NCI-H774 (cell line): ENCODE measurements around the gene MBLAC1.

ENCODE experiments used
- DNase-seq: peaks from one replicate; lab custom pipeline; 2025; lab: John Stamatoyannopoulos, UW

The MBLAC1 gene

DNA sequence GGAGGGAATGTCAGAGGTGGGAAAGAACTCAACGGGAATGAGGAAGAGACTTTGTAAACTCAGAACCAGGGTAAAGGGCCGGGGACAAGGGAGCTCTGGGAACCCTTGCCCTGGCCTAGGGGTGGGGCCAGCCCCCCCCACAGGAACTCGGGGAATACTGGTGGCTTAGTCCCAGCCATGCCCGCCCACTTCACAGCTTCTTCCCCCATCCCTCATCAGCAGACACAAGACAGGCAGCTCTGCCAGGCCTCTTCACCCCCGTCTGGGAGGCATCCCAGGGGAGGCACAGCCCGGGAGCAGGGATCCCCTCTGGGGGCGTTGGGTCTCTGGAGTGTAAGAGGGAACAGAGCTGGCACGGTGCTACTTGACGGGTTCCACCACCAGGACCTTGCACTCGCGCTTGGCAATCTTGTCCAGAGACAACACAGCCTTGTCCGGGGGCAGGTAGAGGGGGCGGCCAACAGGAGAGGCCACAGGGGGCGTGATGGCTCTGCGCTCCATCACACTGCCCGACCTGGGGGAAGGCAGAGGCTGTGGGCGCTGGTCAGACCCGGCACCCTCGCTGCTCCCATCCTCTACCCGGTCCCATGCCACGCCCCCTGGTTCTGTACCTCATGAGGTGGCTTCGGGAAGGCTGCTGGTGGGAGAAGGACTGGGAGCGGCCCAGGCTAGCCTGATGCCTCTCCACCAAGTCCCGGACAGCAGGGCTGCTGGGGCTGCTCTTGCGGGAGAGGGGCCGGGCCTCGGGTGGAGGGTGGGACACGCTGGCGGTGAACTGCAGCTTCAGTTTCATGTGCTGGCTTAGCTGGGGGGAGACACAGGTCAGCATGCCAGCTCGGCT lies 28.1 kb downstream of the MBLAC1 start:
- no peak for DNase-seq

DNA sequence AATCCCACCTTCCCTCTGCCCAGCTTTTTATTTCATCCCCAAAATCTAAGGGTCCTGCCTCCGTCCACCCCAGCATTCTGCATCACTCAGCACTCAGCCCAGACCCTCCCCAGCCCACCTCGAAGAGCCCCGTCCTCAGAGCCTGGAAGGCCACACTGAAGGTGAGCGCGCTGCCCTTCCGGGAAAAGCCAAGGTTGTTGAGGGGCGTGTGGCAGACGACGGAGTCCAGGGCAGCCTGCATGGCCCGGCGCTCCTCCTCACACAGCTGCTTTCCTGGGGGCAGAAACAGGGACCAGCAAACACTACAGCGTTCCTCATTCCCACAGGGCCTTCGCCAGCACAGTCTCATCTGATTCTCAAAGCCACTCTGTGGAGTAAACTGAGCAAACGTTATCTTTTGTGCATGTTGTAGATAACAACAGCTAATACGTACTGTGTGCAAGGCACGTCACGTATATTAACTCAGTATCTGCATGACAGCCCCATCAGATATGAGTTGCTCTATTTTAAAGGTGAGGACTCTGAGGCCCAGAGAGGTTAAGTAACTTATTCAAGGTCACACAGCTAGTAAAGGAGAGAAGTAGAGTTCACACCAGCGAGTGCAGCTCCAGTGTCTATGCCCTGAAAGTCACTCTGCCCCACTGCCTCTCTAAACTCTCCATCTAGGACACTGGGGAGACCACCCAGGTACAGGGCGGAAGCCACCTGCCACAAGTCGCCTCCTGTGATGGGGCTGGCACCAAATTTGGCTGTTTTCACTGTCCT lies 29.0 kb downstream of the MBLAC1 start:
- no peak for DNase-seq

DNA sequence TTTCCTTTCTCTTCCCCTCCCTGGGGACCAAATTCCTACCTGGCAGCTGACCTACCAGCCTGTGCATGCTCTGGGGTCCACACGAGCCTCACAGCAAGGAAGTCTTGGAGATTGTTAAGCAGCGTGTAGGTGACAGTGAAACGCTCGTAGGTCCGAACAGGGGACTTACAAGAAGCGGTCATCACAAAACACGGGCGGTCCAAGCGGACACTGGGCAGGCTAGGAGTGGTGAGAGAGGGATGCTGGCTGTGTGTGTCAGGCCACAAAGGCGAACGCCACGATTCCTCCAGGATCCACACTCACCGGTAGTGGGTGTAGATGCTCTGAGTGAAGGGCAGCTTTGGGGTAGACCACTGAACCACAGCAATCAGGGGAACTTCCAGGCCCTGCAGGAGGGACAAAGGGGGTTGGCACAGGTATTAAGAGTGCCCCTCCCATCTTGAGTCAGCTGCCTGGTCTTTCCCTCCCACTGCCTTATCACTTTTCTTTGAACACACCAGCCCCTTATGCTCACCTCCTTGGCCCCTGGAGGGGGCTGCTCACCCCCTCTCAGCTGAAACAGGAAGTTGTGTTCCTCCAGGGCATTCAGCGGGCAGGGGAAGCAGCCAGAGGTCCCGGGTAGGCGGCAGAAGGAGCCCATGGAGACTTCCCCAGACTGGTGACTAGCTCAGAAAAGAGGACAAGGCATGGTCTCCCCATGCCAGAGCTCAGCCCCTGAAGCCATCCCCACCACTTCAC lies 29.7 kb downstream of the MBLAC1 start:
- no peak for DNase-seq

DNA sequence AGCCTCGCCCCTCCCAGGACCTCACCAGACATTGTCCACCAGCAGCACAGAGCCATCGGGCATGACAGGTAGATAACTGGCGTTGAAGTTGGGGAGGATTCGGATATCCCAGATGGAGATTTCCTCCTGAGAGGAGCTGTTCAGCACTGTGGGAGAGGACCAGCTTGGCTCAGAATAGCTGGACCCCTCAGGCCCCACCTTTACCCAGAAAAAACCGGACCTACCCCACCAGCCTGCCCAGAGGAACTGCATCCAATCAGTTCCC lies 30.2 kb downstream of the MBLAC1 start:
- no peak for DNase-seq

DNA sequence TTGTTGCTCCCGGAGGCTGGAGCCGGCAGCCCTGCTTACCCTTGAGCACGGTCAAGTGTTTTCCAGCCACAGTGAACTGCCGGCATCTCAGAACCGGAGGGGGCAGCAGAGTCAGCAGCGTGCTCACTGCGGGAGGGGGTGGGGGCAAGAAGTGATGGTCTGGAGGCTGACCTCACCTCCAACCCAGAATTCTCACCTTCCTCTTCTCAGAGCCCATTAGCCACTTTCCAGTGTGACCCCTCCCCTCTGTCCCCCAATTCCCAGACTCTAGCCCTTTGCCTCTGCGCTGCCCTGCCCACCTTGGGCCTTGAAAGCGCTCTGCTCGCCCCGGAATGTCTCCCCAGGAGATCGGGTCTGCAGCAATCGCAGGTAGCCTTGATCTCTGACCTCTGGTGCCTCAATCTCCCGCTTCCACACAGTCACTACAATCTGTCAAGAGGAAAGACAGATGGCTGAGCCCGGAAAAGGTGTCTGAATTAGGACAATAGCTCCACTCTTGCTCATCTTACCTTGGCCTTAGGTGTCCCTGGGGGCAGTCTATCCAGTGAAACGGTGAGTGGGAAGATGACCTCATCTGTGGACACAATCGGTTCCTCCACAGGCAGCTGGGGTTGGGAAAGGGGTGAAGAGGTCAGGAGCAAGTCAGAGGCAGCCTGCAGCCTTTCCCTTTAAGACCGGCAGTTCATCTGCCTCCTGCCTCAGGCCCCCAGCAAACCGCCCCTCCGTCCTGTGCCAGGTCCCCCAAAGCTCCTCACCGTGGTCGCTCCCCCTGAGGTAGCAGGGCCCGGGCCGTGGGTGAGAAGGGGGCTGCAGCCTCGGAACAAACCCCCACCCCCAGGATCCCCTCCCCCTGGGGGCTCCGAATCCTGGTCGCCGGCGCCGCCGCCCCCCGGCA lies 30.8 kb downstream of the MBLAC1 start:
- DNase-seq, result no peak

DNA sequence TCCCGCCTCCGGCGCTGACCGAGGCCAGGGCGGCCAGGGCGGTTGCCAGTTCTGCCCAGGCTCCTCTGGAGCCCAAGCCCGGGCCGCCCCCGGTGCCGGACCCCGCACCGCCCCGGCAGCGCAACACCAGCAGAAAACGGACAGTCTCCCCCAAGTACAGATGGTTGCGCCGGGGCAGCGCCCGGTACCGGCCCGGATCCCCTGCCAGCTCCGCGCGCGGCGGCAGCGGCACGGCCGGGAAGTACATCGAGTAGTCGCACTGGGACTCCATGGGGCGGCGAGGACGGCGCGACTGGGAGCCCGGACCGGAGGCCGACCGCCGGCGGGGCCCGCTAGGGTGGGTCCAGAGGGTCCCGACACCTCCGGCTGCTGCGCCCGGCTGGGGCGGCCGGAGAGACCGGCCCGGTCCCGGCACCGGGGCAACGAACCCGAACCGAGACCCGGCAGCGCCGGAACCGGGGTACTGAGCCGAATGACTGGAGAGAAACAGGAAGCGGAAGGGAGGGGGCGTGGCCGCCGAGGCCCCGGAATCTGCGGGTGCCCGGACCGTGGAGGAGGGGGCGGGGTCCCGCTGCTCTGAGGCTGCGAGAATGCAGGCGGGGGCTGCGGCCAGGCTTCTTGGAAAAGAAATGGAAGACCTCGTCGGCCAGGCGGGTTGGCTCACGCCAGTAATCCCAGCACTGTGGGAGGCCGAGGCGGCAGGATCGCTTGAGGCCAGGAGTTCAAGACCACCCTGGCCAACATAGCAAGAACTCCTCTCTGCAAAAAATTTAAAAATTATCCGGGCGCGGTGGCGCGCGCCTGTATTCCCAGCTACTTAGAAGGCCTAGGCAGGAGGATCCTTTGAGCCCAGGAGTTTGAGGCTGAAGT lies 31.7 kb downstream of the MBLAC1 start, which contains the start of gene TRAPPC14:
Gene TRAPPC14 (minus strand): TSS at position 495 of the 870 bp plus-strand sequence. CDS start 224 bp downstream, at position 271.
- DNase-seq, result peak; percentile 68

DNA sequence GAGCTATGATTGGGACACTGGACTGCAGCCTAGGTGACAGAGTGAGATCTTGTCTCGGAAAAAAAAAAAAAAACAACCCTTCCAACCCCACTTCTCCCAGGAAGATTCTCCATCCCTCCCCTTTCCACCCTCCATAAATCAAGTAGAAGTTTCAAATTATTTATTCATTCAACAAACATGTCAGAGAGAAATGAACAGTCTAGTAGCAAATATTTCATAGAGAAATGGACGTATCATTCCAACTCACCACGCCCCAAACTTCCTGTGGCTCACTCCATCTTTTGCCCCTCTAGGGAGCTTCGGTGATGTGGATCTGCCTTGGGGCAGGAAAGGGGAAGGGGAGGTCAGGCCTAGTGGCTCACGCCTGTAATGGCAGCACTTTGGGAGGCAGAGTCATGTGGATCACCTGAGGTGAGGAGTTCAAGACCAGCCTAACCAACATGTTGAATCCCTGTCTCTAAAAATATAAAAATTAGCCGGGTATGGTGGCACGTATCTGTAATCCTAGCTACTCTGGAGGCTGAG lies 32.4 kb downstream of the MBLAC1 start:
- no peak for DNase-seq

DNA sequence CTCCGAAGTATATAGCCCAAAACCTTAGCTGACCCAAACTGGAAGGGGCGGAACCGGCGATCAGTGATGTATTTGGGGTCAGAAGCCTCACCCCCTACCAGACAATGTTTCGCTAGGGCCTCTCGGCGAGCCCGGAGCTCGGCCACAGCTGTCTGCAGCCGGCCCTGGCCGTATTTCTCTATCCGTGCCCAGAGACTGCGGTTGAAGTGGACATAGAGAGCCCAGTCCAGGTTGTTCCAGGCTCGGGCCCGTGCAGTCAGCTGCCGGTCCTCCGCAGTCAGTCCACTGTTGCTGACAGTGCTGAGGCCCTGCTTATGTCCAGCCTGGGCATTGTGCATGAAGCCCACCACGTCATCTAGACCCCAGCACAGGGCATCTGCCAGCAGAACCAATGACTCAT lies 33.3 kb downstream of the MBLAC1 start:
- no peak for DNase-seq

DNA sequence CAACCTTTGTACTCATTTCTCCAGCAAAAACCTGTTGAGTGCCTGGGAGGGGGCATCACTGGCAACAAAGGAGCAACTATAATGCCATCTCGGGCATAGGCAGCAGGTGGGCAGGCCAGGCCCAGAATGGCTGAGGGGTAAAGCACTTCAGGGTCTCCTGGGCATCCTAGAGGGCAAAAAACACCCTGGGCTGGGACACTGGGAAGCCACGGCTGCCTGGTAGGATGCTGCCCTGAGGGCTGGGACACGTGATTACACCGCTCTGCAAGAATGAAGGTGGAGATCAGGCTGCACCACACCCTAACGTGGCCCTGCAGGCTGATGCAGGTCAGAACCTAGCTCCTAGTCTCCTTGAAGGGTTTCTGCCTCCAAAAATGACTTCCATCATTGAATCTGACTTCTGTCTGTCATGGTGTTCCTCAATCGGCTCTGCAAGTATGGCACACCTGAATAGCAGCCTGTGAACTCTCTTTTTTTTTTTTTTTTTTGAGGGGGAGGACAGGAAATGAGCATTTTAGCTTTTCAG lies 36.3 kb downstream of the MBLAC1 start:
- DNase-seq, result no peak

DNA sequence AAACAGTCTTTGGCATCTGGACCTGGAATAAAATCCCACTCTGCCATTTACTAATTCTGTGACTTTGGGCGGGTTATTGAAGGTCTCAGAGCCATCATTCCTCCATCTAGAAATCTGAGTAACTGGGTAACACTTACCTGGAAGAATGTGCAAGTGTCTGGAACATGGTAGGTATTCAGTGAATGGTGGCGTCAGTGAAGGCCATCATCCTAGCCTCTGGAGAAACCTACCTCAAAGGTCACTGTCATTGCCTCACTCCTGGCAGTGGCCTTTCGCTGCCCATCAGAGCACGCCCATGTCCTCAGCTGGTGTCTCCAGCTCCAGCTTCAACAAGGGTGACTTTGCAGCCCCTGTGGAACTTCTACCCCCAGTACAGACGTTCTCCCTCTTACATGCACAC lies 37.1 kb downstream of the MBLAC1 start:
- no peak for DNase-seq

DNA sequence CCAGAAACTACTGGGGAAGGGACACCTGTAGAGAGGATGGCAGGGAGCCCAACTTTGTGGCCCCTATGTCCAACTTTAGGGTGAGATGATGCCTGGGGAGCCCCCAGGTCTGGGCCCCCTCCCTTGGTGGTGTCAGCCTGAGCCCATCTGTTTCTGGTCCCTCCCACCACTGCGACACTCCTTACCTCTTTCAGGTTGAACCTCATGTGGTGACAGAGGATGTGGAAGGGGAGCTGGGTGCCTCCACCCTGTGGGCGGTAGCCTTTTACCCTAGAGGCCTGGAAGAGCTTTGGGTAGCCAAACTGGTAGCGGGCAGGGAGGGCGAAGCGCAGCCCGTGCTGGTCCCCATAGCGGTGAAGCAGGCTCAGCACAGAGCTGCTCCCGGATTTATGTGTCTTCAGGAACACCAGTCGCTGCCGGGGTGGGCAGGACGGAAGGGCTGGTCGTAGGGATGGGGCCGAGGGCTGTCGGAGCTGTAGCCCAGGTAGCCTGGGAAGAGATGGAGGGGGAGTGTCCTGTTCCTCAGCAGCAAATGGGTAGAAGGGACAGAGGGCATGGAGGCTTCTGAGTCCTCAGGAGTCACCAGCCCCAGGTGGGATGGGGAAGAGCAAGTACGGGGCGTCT lies 39.7 kb downstream of the MBLAC1 start:
- DNase-seq, result no peak

DNA sequence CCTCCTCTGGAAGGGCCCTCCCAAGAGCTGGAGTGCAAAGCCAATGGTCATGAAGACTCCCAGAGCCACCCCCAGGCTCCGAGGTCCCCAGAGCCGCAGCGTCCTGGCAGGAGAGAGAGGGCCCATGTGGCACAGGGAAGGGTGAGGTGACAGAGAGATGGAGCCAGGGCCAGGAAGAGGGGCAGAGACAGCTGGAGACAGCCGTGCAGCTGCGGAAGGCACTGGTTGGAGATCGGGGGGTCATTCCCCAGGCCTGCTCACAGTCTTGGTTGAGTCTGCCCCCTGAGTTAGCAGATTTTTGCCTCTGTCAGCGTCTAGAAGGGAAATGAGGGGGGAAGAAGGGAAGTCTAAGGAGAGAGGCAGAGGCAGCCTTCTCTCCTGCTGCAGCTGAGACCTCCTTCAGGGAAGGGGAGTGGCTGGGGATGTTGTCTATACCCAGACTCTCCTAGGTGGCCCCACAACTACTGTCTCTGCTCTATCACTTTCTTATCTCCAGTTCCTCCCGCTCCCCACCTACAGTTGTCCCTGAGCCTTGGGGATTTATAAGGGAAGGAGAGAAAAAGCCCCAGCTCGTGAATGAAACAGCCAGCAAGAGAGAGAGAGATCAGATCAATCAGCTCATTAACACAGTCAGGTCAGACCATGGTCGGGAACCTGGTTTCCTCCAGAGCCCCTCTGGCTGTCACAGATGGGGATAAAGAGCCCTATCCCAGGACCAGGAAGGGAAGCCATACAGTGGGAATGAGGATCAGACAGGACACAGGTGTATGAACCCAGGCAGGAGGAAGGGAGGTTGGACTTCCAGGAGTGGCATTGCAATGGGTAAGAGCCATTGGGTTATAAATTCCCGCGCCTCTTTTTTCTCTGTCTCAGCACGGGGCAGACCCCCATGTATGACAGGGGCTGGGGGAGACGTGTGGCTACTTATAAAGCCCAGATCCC lies 40.5 kb downstream of the MBLAC1 start:
- DNase-seq, result no peak

DNA sequence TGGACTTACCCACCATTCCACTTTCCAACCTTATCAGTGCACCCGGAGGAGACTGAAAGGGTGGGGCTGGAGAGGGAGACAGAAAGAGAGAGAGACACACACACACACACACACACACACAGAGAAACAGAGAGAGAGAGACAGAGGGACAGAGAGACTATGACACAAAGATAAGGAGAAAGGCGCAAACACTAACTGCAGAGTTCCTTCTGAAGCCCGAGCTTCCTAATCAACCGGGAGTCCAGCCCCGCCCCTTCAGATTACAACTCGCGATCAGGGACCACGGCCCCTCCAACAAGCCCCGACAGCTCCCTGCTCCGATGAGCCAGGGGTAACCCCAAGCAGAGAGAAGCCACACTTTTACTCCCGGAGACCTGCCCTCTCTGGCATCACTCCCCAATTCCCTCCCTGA lies 41.2 kb downstream of the MBLAC1 start:
- DNase-seq, result no peak

DNA sequence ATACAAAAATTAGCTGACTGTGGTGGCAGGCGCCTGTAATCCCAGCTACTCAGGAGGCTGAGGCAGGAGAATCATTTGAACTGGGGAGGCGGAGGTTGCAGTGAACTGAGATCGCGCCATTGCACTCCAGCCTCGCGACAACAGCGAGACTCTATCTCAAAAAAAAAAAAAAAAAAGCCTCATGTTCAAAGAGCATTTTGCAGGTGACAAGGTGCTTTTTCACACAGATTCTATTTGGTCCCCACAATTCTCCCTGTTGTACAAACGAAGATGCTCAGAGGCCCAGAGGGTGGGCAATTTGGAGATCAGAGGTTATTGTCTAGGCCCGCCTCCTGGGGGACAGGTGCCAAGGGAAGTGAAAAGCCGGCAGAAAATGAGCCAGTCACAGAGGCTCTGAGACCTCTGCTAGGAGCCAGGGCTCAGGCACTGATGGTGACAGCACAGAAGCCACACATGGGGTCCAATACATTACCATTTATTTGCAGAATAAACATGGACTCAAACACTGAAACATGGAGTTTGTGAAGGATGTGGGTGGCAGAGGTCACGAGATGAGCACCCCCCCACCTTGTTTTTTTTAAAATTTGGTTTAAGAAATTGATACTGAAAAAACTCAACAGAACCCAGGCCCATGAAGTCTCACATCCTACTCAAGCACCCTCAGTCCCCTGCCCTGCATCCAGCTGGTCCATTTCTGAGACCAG lies 42.5 kb downstream of the MBLAC1 start:
- no peak for DNase-seq

DNA sequence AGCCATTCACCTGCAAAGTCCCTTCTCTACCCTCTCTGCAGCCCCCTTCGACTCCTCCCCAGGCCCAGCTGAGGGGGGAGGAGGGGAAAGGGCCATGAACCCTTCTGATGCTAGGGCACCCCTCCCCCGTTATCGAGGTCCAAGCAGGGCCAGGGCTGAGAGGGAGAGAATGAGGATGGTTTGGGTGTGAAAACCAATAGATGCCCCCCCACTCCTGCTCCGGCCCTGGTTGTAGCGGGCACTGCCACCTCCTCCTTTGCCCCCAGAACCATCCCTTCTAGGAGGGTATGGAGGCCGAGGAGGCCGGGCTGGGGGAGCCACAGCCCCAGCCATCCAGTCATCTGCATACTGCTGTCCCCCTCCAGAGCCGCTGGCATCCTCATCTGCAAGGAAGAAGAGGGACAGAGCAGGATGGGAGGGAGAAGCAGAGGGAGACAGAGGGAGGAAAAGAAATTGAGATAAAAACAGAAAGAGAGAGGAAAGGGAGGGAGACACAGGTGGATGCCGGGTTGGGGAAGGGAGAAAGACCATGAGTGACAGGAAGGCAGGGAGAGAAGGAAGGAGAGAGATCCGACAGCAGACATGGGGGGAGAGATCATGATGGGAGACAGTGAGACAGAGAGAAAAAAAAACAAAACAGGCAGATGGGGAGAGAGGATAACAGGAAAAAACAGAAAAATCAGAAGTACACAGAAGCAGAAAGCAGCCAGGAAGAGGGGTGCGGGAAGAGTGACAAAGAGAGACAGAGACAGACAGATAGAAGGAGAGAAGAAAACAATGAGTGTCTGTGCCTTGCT lies 43.5 kb downstream of the MBLAC1 start:
- no peak for DNase-seq

DNA sequence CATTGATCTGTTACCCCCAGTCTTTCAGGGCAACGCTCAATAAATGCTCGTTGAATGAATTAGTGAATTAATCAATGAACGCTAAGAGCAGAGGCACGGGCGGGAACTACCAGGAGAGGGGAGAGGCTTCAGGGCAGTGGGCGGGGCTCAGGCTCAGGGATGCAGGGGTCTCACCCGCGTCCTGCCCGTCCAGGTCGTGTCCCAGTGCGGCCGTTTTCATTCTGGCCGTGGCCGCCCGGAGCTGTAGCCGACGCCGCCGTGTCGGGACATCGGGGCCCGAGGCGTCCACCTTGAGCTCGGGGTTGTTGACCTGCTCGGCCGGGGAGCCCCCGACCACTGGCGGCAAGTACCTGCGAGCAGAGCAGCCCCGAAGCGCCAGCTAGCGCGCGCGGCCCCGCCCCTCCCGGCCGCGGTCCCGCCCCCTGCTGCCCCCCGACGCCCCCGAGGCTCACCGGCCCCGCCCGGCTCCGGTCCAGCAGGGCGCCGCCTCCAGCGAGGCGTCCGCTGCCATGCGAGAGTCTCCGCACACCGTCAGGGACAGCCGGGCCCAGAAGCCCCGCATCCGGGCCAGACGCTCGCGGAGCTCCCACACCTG lies 44.4 kb downstream of the MBLAC1 start:
- no peak for DNase-seq

DNA sequence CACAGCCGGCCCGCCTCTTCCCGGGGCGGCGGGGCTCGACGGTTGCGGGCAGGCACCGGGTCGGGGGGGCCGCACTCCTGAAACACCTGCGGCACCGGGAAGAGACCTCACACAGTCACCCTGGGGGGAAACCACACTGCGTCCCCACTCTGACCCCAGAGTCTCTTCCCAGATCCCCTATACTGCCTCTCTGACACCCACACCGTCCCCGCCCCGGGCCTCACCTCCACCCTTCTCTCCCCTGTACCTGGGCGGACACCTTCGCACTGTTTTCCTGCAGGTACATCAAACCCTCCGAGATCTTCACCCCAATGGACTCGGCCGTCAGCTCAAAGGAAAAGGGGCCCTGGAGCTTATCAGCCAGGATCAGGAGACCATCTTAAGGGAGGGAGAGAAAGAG lies 45.1 kb downstream of the MBLAC1 start:
- DNase-seq, result no peak
